Immature natural killer cell (primary cell): Measurements from ENCODE around the gene NEURL4. TPM values are rescaled to one million over a fixed set of nuclear protein-coding genes. Genes with fewer than 3 reads are reported as not detected.
A peak's percentile ranks its signal among the peaks of the same experiment; 100 is the strongest.

Experiments
- DNase-seq, 3 donors: peaks; one replicate each; pipeline ENCODE4 v3.0.0; 2022; ENCODE audit warnings: mixed read lengths in 1 of 3
- H3K27ac Mint-ChIP-seq, 6 donors: one replicate each; pipeline ENCODE4 v1.8.0; 2020; ENCODE audit warnings: mixed read lengths in 6 of 6, mild to moderate bottlenecking in 5 of 6, inconsistent platforms in 4 of 6, moderate library complexity in 3 of 6
- H3K27me3 Mint-ChIP-seq, 3 donors: one replicate each; pipeline ENCODE4 v1.8.0; 2020 to 2021; ENCODE audit warnings: low read depth in 3 of 3, mild to moderate bottlenecking in 3 of 3, mixed read lengths in 3 of 3, moderate library complexity in 3 of 3, inconsistent platforms in 1 of 3
- H3K36me3 Mint-ChIP-seq, 3 donors: one replicate each; pipeline ENCODE4 v1.8.0; 2020; ENCODE audit warnings: mixed read lengths in 3 of 3, inconsistent platforms in 2 of 3, mild to moderate bottlenecking in 2 of 3
- H3K4me1 Mint-ChIP-seq, 2 donors: one replicate each; pipeline ENCODE4 v1.8.0; 2020; ENCODE audit warnings: inconsistent platforms in 2 of 2, mild to moderate bottlenecking in 2 of 2, mixed read lengths in 2 of 2, moderate library complexity in 1 of 2
- H3K4me3 Mint-ChIP-seq, 5 donors: one replicate each; pipeline ENCODE4 v1.8.0; 2020; ENCODE audit warnings: mild to moderate bottlenecking in 5 of 5, mixed read lengths in 5 of 5, inconsistent platforms in 3 of 5, moderate library complexity in 3 of 5
- H3K9me3 Mint-ChIP-seq, 6 donors: one replicate each; pipeline ENCODE4 v1.8.0; 2020; ENCODE audit warnings: mild to moderate bottlenecking in 6 of 6, mixed read lengths in 6 of 6, inconsistent platforms in 4 of 6, moderate library complexity in 3 of 6
- polyA plus RNA-seq, 3 donors: library from polyadenylated mRNA; unstranded; fragments of 300-500 nt; fragmentation: Illumina TruSeq; gene quantifications; one replicate each; pipeline ENCODE4 v1.2.3, GENCODE V29; 2021

NEURL4 gene
- polyA plus RNA-seq, 3 donors from 2014 or later, result 0.58 to 2.8 (median 1.4) TPM

DNA sequence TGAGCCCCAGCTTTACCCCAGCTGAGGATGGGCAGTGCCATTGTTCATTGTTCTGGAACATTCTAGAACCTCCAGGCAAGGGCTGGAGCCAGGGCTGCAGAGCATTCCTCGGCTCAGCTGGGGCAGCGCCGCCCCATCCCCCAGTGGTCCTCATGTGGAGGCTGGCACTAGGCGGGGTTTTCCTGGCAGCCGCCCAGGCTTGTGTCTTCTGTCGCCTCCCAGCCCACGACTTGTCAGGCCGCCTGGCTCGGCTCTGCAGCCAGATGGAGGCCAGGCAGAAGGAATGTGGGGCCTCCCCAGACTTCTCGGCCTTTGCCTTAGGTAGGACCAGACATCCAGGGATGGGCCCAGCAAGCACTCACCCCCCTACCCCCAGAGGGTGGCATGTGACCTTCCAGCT, 25.9 kb upstream of the NEURL4 start, which contains the start of gene TMEM95:
TMEM95 (plus strand) TSS at position 104 of the 400 bp plus-strand sequence; CDS start at position 153, 49 bp downstream.
- Mint-ChIP-seq H3K9me3 (no peaks in the 10 kb centered on the region), H3K36me3 (no peaks in the 10 kb centered on the region), H3K4me1 (peaks cover 25 to 35% of the 10 kb centered on the region in 2 donors), H3K27ac (peak within 1 kb of the TSS in 5 of 6 donors; percentile 32 to 87 (median 66)), H3K4me3 (peak within 1 kb of the TSS in 4 of 5 donors; percentile 9 to 84 (median 42)), H3K27me3 (peaks cover 5 to 12% (median 5%) of the 10 kb centered on the region in 3 donors)
- no peak for DNase-seq

DNA sequence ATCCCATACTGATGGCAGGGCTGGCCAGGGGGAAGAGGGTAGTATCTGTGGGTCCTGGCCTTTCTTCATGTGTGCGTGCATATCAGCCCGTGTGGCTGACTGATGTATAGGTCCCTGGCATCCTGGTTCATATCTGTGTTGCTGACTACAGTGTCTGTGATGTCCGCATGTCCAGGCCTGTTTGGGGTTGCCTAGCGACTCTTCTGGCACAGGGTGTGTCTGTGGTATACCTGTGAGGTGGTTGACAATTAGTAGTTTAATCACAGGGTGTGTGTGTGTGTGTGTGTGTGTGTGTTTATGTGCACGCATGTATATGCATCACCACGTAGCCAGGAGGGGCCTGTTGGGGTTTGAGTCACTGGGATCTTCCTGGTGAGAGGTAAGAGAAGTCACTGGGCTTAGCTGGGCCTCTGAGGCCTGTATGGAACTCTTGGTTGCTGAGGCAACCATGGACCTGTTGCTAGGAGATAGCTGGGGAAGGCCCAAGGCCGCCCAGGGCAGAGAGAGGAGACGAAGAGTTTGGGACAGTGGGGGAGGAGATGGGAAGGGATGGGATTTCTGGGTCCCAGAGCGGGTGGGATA, 25.2 kb upstream of the NEURL4 start:
- Mint-ChIP-seq H3K27ac (peak overlapping the region in 5 of 6 donors; percentile 32 to 87 (median 66)), H3K4me3 (peak overlapping the region in 2 of 5 donors; percentile 42 to 43), H3K27me3 (peaks cover 5 to 14% (median 8%) of the 10 kb centered on the region in 3 donors), H3K9me3 (no peaks in the 10 kb centered on the region), H3K4me1 (peaks cover 32 to 41% of the 10 kb centered on the region in 2 donors), H3K36me3 (no peaks in the 10 kb centered on the region)
- no peak for DNase-seq

DNA sequence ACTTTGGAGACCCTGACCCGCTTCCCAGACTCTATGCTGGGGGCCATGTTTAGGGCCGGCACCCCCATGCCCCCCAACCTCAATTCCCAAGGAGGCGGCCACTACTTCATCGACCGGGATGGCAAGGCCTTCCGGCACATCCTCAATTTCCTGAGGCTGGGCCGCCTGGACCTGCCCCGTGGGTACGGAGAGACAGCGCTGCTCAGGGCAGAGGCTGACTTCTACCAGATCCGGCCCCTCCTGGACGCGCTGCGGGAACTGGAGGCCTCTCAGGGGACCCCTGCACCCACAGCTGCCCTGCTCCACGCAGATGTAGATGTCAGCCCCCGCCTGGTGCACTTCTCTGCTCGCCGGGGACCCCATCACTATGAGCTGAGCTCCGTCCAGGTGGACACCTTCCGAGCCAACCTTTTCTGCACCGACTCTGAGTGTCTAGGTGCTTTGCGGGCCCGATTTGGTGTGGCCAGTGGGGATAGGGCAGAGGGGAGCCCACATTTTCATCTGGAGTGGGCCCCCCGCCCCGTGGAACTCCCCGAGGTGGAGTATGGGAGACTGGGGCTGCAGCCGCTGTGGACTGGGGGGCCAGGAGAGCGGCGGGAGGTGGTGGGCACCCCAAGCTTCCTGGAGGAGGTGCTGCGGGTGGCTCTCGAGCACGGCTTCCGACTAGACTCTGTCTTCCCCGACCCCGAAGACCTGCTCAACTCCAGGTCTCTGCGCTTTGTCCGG, 23.9 kb upstream of the NEURL4 start:
- no peaks in the 10 kb centered on the region for H3K9me3 Mint-ChIP-seq
- H3K4me1 Mint-ChIP-seq, result peaks cover 39 to 47% of the 10 kb centered on the region in 2 donors
- peaks cover 0 to 2% (median 0%) of the 10 kb centered on the region in 3 donors for H3K36me3 Mint-ChIP-seq
- DNase-seq, result no peak
- H3K27me3 Mint-ChIP-seq, result peaks cover 5 to 16% (median 8%) of the 10 kb centered on the region in 3 donors
- peak overlapping the region; percentile 84 to 96 (median 93) for H3K4me3 Mint-ChIP-seq
- peak overlapping the region; percentile 91 to 97 (median 94) for H3K27ac Mint-ChIP-seq

DNA sequence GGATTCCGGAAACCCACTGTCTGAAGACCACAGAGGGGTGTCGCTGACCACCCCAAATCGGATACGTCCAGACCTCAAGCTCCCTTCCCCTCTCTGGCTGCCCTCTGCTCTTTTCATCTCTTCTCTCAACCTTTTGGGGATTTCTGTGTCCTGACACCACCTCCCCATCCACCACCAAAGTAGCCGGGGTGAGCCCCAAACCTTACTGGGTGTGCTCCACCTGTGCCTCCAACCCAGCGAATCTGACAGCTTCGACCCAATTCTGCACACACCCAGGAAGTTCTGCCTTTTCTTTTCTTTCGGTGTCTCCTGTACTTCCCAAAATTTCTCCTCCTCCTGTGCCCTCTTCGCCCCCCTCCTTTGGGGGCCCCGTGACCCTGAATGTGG, 23.4 kb upstream of the NEURL4 start:
- Mint-ChIP-seq H3K4me1 (peaks cover 39 to 47% of the 10 kb centered on the region in 2 donors), H3K36me3 (peaks cover 0 to 2% (median 0%) of the 10 kb centered on the region in 3 donors), H3K27ac (peak overlapping the region; percentile 91 to 97 (median 94)), H3K27me3 (peaks cover 5 to 16% (median 8%) of the 10 kb centered on the region in 3 donors), H3K9me3 (no peaks in the 10 kb centered on the region), H3K4me3 (peak overlapping the region; percentile 84 to 96 (median 93))
- DNase-seq, result peak in 1 of 3 donors; percentile 67

DNA sequence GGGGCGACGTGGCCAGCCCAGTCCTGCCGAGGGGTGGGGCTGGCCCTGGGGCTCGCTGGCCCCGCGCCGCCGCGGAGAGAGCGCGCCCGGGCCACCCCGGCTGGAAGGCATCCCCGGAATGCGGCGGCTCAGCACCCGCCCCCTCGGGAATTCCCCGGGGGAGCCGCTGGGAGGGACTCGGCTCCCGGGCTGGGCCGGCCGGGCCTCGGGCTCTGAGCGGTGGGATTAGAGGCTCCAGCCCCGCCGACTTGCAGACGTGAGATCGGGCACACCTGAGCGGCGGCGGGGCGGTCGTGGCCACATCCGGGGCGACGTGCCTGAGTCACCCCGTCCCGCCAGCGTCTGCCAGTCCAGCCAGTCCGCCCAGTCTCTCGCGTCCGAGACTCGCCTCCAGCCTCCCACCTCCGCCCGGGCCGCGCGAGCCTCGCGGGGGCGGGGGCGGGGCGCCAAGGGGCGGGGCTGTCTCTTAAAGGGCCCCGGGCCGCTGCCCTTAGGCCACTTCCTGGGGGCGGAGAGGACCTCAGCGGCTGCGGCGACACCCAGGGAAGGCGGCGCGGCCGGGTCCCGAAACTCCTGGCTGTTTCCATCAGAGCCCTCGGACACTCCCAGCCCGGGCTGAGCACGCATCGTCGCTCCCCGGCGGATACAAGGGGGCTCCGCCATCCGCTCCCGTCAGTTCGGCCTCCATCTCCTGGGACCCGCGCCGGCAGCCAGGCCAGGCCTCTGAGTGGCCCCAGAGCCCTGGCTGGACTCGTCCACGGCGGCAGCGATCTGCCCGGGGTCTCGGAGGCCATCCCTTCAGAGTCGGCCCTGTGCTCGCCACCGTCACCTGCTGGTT, 22.7 kb upstream of the NEURL4 start, which contains the start of gene KCTD11:
KCTD11 (plus strand) TSS at position 498 of the 838 bp plus-strand sequence.
- Mint-ChIP-seq H3K27ac (peak within 1 kb of the TSS; percentile 91 to 97 (median 94)), H3K27me3 (peaks cover 5 to 16% (median 6%) of the 10 kb centered on the region in 3 donors), H3K4me1 (peaks cover 39 to 47% of the 10 kb centered on the region in 2 donors), H3K9me3 (no peaks in the 10 kb centered on the region), H3K4me3 (peak within 1 kb of the TSS; percentile 84 to 96 (median 93)), H3K36me3 (peaks cover 0 to 7% (median 0%) of the 10 kb centered on the region in 3 donors)
- DNase-seq, result peak; percentile 85 to 88 (median 87)

DNA sequence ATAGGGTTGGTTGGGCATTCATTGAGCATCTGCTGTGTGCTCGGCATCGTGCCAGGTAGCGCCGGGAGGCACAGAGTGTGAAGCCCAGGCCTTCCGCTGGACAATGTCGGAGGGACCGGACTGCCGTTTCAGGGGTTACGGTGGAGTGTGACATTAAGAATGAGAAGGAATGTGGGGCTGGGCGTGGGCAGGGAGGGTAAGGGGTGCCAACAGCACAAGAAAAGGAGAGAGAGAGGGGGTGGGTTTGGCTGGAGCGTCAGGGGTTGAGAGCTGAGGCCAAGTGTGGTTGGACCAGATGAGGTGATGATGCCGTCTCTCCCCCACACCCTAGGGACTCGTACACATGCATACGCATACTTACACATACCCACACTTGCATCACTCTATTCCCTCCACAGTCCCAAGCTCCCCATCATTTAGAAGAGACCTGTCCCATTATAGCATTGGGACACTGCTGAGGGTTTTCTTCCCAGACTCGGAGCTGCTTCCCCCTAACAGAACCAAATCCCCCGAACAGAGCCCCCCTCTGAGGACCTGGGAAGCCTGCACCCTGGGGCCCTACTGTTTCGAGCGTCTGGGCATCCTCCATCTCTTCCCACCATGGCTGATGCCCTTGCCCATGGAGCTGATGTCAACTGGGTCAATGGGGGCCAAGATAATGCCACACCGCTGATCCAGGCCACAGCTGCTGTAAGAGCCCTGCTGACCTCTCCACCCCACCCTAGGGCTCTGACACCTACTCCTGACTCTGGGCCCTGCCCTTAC, 19.5 kb upstream of the NEURL4 start:
- Mint-ChIP-seq H3K36me3 (peaks cover 0 to 15% (median 0%) of the 10 kb centered on the region in 3 donors), H3K4me1 (peaks cover 28 to 30% of the 10 kb centered on the region in 2 donors)

DNA sequence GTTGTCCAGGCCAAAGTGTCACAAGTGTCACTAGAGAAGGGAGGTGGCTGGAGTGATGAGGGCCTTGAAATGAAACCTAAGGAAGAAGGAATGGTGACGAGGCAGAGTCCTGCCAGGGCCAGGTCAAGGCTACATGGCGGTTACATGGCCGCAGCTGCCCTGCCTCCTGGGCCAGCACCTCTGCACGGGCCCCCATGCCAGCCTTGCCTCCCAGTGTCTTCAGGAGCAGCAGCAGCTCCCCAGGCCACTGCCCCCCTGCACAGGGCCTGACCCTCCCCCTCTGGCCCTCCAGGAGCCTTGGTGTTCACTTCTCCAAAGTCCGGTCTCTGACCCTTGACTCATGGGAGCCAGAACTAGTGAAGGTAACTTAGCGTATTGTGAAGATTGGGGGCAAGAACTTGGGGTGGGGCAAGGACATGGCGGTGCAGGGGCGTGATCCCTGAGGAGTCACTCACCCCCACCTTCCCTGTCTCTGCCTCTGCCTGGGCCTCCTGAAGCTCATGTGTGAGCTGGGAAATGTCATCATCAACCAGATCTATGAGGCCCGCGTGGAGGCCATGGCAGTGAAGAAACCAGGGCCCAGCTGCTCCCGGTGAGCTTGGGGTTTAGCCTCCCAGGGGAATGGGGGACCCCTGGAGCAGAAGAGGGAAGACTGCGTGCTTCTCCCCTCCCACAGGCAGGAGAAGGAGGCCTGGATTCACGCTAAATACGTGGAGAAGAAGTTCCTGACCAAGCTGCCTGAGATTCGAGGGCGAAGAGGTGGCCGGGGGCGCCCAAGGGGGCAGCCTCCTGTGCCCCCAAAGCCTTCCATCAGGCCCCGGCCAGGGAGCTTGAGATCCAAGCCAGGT, 18.7 kb upstream of the NEURL4 start:
- Mint-ChIP-seq H3K36me3 (peaks cover 0 to 17% (median 0%) of the 10 kb centered on the region in 3 donors), H3K4me1 (peaks cover 21 to 23% of the 10 kb centered on the region in 2 donors), H3K4me3 (no peak overlapping the region), H3K27me3 (peaks cover 2 to 13% (median 5%) of the 10 kb centered on the region in 3 donors), H3K9me3 (no peaks in the 10 kb centered on the region), H3K27ac (peak overlapping the region in 1 of 6 donors; percentile 57)
- no peak for DNase-seq

More for the DNA sequence above, 19.5 kb upstream of the NEURL4 start:
- no peak for DNase-seq
- Mint-ChIP-seq H3K4me3 (no peak overlapping the region), H3K9me3 (no peaks in the 10 kb centered on the region), H3K27ac (peak overlapping the region; percentile 51 to 90 (median 80)), H3K27me3 (peaks cover 2 to 13% (median 5%) of the 10 kb centered on the region in 3 donors)

DNA sequence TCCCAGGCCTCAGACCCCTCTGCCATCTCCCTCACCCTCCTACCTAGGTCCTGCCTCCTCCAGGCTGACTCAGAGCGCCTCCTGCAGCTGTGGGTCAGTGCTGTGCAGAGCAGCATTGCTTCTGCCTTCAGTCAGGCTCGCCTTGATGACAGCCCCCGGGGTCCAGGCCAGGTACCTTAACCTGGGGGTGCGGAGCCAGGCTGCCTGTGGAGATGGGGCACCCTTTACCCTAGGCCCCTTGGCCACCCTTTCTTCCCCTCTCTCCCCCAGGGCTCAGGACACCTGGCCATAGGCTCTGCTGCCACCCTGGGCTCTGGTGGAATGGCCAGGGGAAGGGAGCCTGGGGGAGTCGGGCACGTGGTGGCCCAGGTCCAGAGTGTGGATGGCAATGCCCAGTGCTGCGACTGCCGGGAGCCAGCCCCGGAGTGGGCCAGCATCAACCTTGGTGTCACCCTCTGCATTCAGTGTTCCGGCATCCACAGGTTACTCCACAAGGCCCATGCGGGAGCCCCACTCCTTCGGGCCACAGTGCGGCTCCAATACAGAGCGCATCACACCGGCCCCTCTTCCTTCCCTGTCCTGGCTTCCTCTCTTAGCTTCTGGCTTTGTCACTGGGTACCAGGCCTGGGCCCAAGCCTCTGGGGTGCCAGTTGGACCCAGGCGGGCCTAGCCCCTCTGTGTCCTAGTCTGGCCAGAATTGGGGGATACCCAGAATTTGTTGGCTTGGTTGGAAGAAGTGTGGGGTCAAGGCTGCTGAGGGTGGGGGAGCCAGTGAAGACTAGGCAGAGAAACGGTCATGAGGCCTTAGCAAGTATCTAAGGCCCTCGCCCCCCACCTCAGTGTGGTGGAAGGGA, 17.9 kb upstream of the NEURL4 start:
- Mint-ChIP-seq H3K9me3 (no peaks in the 10 kb centered on the region), H3K27me3 (peaks cover 2 to 8% (median 2%) of the 10 kb centered on the region in 3 donors), H3K4me1 (peaks cover 13 to 15% of the 10 kb centered on the region in 2 donors), H3K36me3 (peaks cover 0 to 17% (median 0%) of the 10 kb centered on the region in 3 donors), H3K27ac (peak overlapping the region in 2 of 6 donors; percentile 39 to 57), H3K4me3 (no peak overlapping the region)
- no peak for DNase-seq

DNA sequence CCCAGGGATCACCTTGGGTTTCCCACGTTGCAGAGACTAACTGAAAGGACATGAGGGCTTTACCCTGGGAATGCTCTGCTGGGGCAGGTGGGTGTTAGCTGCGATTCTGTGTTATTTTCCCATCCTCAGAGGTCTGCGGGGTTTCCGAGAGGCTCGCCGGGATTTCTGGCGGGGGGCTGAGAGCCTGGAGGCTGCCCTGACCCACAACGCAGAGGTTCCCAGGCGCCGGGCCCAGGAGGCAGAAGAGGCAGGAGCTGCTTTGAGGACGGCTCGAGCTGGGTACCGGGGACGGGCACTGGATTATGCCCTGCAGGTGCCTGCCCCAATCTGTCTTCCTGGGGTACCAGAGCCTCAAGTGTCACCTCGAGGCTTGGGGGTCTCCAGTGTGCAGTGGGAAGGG, 14.1 kb upstream of the NEURL4 start:
- no peaks in the 10 kb centered on the region for H3K9me3 Mint-ChIP-seq
- no peaks in the 10 kb centered on the region for H3K27me3 Mint-ChIP-seq
- DNase-seq, result no peak
- no peak overlapping the region for H3K4me3 Mint-ChIP-seq
- peaks cover 11 to 15% of the 10 kb centered on the region in 2 donors for H3K4me1 Mint-ChIP-seq
- H3K36me3 Mint-ChIP-seq, result peaks cover 4 to 28% (median 12%) of the 10 kb centered on the region in 3 donors
- peak overlapping the region in 1 of 6 donors; percentile 48 for H3K27ac Mint-ChIP-seq

DNA sequence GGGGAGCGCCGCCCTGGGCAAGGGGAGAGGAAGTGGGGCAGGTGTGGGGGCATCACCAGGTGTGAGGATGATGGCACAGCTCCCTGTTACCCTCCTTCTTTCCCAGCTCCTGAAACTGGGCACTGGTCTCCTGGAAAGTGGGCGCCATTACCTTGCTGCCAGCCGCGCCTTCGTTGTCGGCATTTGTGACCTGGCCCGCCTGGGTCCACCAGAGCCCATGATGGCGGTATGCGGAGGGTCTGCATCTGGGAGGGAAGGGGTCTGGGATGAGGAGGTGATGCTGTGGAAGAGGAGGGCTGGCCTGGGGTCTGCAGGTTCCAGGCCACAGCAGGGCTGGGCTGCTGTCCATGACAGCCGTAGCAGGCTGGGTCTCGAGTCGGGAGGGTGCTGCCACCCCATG, 12.7 kb upstream of the NEURL4 start:
- Mint-ChIP-seq H3K4me1 (peaks cover 23 to 28% of the 10 kb centered on the region in 2 donors), H3K27me3 (peaks cover 0 to 1% (median 0%) of the 10 kb centered on the region in 3 donors), H3K4me3 (no peak overlapping the region), H3K36me3 (peaks cover 4 to 24% (median 12%) of the 10 kb centered on the region in 3 donors), H3K9me3 (no peaks in the 10 kb centered on the region), H3K27ac (peak overlapping the region in 1 of 6 donors; percentile 35)
- DNase-seq, result no peak

DNA sequence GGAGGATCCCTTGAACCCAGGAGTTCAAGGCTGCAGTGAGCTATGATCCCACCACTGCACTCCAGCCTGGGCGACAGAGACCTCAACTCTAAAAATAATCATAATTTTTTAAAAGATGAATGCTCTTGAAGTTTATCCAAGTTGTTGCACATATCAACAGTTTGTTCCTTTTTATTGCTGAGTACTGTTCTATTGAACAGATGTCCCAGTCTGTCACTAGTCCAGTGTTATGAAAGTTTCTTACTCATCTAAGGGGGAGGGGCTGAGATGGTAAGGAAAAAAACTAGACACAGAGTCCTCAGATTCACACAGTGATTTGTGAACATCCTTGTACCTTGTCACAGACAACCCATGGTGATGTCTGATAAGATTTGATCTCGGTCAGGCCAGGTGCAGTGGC, 11.0 kb upstream of the NEURL4 start:
- Mint-ChIP-seq H3K27me3 (peaks cover 0 to 4% (median 0%) of the 10 kb centered on the region in 3 donors), H3K9me3 (peaks cover 0 to 1% (median 0%) of the 10 kb centered on the region in 6 donors), H3K4me1 (peaks cover 36 to 43% of the 10 kb centered on the region in 2 donors), H3K36me3 (peaks cover 4 to 24% (median 12%) of the 10 kb centered on the region in 3 donors), H3K4me3 (no peak overlapping the region), H3K27ac (peak overlapping the region in 2 of 6 donors; percentile 10 to 24)
- no peak for DNase-seq
